Fibroblast of the aortic adventitia (primary cell): ENCODE data around the gene BIK. TPM values are rescaled to one million over a fixed set of nuclear protein-coding genes. Genes with fewer than 3 reads are reported as not detected.

Experiments
- DNase-seq: peaks from one replicate; pipeline ENCODE4 v3.0.0-alpha.2; 2010; ENCODE audit warnings: low read depth
- H3K4me3 ChIP-seq: 2 replicates; pipeline ENCODE4 v1.5.1; 2011; ENCODE audit warnings: low read depth, mild to moderate bottlenecking, control low read depth, low read length, moderate library complexity
- CTCF ChIP-seq: IDR thresholded peaks from 2 replicates; pipeline ENCODE4 v1.5.1; 2011; ENCODE audit warnings: mild to moderate bottlenecking, low read length, control low read depth, inconsistent platforms; ENCODE audit not compliant: insufficient read depth
- total RNA-seq: library from RNA; depleted of rRNA; stranded (reverse); fragments of >200 nt; gene quantifications from 2 replicates; pipeline ENCODE4 v1.2.3, GENCODE V29; 2012; ENCODE audit warnings: low replicate concordance

Gene BIK
- total RNA-seq, 1 donor, result not detected

DNA sequence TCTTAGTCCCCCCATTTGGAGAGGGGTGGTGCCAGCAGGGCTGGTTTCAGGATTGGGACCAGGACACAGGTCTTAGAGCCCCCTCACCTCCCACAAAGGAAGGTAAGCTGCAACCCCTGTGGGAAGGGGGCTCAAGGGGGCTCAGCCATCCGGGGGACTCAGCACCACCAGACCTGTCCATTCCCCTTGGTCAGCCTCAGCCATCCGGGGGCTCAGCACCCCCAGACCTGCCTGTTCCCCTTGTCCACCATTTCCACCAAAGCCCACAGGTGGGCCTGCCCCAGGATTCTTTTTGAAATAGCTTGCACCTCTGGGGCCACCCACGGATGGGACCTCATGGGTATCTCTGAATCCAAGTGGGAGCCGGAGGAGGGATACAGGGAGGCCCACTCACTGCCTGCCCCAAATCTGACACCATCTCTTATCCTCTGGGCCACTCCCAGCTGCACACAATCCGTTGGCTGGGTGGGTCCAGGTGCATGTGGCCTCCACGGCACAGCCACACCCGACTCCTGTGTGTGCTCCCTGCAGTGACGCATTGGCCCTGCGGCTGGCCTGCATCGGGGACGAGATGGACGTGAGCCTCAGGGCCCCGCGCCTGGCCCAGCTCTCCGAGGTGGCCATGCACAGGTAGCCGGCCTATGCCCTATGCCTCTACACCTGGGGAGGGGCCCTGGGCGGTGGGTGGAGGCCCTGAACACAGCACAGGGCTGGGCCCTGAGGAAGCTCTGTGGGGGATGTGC, 16.8 kb downstream of the BIK start:
- no peak for TF ChIP-seq CTCF
- no peak overlapping the region for H3K4me3 ChIP-seq
- no peak for DNase-seq

- DNase-seq, result no peak
- H3K4me3 ChIP-seq, result no peak overlapping the region
- no peak for TF ChIP-seq CTCF
Measured at GRCh38 chr22:43128116-43128515, 17.6 kb downstream of the BIK start.

- no peak for TF ChIP-seq CTCF
- H3K4me3 ChIP-seq, result no peak overlapping the region
- DNase-seq, result no peak
Measured at GRCh38 chr22:43128928-43129424, 18.4 kb downstream of the BIK start.

DNA sequence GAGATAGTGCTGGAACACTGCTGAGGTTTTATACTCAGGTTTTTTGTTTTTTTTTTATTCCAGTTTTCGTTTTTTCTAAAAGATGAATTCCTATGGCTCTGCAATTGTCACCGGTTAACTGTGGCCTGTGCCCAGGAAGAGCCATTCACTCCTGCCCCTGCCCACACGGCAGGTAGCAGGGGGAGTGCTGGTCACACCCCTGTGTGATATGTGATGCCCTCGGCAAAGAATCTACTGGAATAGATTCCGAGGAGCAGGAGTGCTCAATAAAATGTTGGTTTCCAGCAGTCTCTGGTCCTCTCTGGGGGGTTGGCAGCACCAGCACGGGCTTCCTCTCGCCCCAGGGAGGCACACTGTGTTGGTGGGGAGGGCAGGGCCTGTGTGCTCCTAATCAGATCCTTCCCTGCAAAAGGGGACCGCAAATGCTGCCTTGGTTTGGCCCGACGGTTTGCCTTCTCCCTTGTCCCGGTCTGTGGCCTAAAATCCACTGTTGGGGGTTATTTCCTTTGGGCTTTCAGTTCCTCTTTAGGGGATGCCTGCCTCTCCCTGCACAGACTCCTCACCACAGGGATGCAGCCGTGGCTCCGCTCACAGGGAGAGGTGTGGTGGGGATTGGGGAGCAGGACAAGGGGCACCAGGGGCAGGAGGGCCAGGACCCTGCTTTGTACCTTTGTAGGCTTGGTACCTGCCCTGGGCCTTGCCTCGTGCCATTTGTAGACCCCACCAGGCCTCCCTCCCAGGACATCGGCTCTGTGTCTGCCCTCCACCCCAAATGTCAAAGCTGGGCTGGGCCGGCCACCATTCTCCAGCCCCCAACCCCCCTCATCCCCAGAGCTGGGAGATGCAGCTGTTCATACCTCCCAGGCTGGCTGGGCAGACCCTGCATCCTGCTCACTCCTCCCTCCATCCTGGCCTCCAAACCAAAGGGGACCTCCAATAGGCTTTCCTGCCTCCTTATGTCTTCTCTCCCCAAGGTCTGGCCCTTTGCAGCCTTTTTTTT, 19.2 kb downstream of the BIK start:
- no peak for TF ChIP-seq CTCF
- H3K4me3 ChIP-seq, result no peak overlapping the region
- no peak for DNase-seq

DNA sequence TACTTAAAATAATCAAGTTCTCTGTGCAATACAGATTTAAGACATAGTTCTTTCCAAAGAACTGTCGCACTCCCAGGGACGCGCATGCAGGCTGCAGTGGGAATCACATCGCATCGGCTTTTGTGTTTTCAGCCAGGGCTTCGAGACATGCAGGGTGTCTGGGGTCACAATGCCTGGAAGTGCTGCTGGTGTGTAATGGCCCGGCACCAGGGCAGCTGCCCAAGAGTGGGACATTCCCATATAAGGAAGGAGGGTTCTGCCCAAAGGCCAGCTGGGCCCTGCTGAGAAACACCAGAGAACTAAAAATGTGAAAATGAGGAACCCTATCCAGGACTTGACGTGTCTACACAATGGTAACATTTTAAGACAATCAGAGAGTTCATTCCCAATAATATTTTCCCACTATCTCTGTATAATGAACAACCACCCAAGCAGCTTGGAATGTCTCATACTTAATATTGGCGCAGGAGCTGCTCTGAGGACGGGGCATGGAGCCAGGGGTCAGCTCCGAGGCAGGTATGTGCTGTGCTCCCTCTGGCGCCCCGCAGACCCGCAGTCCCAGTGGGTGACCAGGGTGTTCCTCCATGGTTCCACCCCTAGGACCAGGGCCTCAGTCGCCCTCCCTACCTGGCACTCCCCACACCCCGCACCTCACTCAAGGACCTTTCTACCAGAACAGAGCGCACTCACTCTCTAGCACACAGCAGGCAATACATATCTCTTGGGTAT, 21.4 kb downstream of the BIK start:
- TF ChIP-seq CTCF, result no peak
- no peak overlapping the region for H3K4me3 ChIP-seq
- no peak for DNase-seq

DNA sequence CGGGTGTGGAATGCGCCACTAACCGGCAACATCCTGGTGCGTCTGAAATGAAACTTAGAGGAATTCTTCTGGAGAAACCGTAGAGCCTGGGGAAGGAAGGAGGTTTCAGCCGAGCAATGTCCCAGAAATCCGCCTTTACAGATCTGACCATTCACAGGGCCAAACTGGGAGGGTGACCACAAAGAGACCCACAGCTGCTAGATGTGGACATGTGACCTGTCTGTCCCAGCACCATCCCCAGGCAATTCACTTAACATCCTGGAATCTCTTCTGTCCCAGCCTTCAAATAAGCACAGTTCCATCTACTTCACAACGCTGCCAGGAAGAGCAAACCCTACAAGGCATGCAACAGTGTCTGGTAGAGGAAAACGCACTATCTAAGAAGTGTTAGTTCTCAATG, 22.9 kb downstream of the BIK start:
- DNase-seq, result no peak
- no peak overlapping the region for H3K4me3 ChIP-seq
- TF ChIP-seq CTCF, result no peak
